Fibroblast of lung (primary cell): ENCODE measurements around the gene DNAJC9. TPM values are rescaled to one million over a fixed set of nuclear protein-coding genes. Genes with fewer than 3 reads are reported as not detected.

Experiments
- DNase-seq, 2 donors: peaks; one replicate each; pipeline versions ENCODE4 v3.0.0 to v3.0.0-alpha.2; 2010; ENCODE audit warnings: low read depth in 2 of 2
- H2AFZ ChIP-seq: 2 replicates; pipeline ENCODE4 v1.5.1; 2012; ENCODE audit warnings: low read length, control low read depth, inconsistent platforms
- H3K27ac ChIP-seq: 2 replicates; pipeline ENCODE4 v1.5.1; 2011; ENCODE audit warnings: low read length, control low read depth; ENCODE audit not compliant: insufficient read depth
- H3K27me3 ChIP-seq: 2 replicates; pipeline ENCODE4 v1.5.1; 2011; ENCODE audit warnings: mild to moderate bottlenecking, low read length; ENCODE audit not compliant: control insufficient read depth, insufficient read depth
- H3K36me3 ChIP-seq: 2 replicates; pipeline ENCODE4 v1.5.1; 2011; ENCODE audit warnings: low read length; ENCODE audit not compliant: control insufficient read depth, insufficient read depth
- H3K4me1 ChIP-seq: 2 replicates; pipeline ENCODE4 v1.5.1; 2011; ENCODE audit warnings: low read length; ENCODE audit not compliant: control insufficient read depth, insufficient read depth; ENCODE audit errors: extremely low read depth
- H3K4me2 ChIP-seq: 2 replicates; pipeline ENCODE4 v1.5.1; 2011; ENCODE audit warnings: low read length, control low read depth; ENCODE audit not compliant: insufficient read depth; ENCODE audit errors: extremely low read depth
- H3K4me3 ChIP-seq, 4 experiments: fragments of 200-600 bp in 1 of 4; sonication (generic) in 1 of 4; replicated peaks in 1 of 4; 2 replicates each; pipeline ENCODE4 v1.5.1; 2011 to 2016; ENCODE audit warnings: low read length in 4 of 4, low read depth in 3 of 4, mild to moderate bottlenecking in 3 of 4, control low read depth in 2 of 4, inconsistent platforms in 1 of 4, mixed read lengths in 1 of 4; ENCODE audit not compliant: insufficient read depth in 1 of 4; ENCODE audit errors: control extremely low read depth in 1 of 4
- H3K79me2 ChIP-seq: 2 replicates; pipeline ENCODE4 v1.5.1; 2012; ENCODE audit warnings: mild to moderate bottlenecking, low read length, inconsistent platforms; ENCODE audit not compliant: control insufficient read depth, insufficient read depth
- H3K9ac ChIP-seq: 2 replicates; pipeline ENCODE4 v1.5.1; 2011; ENCODE audit warnings: mild to moderate bottlenecking, low read length, control low read depth; ENCODE audit not compliant: insufficient read depth
- H3K9me3 ChIP-seq: 2 replicates; pipeline ENCODE4 v1.5.1; 2012; ENCODE audit warnings: low read depth, low read length; ENCODE audit not compliant: control insufficient read depth, insufficient read depth
- H4K20me1 ChIP-seq: 2 replicates; pipeline ENCODE4 v1.5.1; 2011; ENCODE audit warnings: low read length; ENCODE audit not compliant: control insufficient read depth, insufficient read depth; ENCODE audit errors: extremely low read depth
- CTCF ChIP-seq, 2 donors: IDR thresholded peaks in 1 of 2; conservative IDR thresholded peaks in 1 of 2; 1 replicate in 1 of 2; 2 replicates in 1 of 2; pipeline ENCODE4 v1.5.1; 2011 to 2012; ENCODE audit warnings: low read length in 2 of 2, control low read depth in 1 of 2, inconsistent platforms in 1 of 2, low read depth in 1 of 2, mild to moderate bottlenecking in 1 of 2
- EZH2 ChIP-seq: IDR thresholded peaks from 2 replicates; pipeline ENCODE4 v1.5.1; 2012; ENCODE audit warnings: low read length, control low read depth, mild to moderate bottlenecking; ENCODE audit errors: missing control alignments
- polyA plus RNA-seq, 2 donors: library from polyadenylated mRNA; depleted of rRNA in 1 of 2; stranded (reverse) in 1 of 2; unstranded in 1 of 2; fragments of >200 nt; gene quantifications; 2 replicates each; pipeline ENCODE4 v1.2.1, GENCODE V29; 2011 to 2012; ENCODE audit warnings: missing spikeins in 1 of 2
- total RNA-seq: library from RNA; depleted of rRNA; stranded (reverse); fragments of >200 nt; gene quantifications from 2 replicates; pipeline ENCODE4 v1.2.1, GENCODE V29; 2014

Gene DNAJC9
- total and polyA plus RNA-seq, 2 donors (not counting 1 experiment from before 2014, with no cell fraction given): 14.5 to 16.3 TPM

GRCh38 chr10:73263693-73264347 lies 16.8 kb upstream of the DNAJC9 start:
- H3K27me3 ChIP-seq: no peaks in the 10 kb centered on the region
- H3K9ac ChIP-seq: no peak overlapping the region
- H3K4me2 ChIP-seq: no peak overlapping the region
- peak; percentile 19 to 56 for DNase-seq
- H3K36me3 ChIP-seq: no peaks in the 10 kb centered on the region
- no peak overlapping the region for H3K4me3 ChIP-seq
- no peak for TF ChIP-seq EZH2
- TF ChIP-seq CTCF (conservative IDR thresholded peaks at IDR 0.05 in 1 of 2, IDR thresholded peaks at IDR 0.05 in 1 of 2; ENCODE audit: low read depth in 1 of 2, low read length in 2 of 2): peak; percentile 48 to 60
- H2AFZ ChIP-seq: no peak overlapping the region
- H3K4me1 ChIP-seq: no peaks in the 10 kb centered on the region
- no peaks in the 10 kb centered on the region for H3K79me2 ChIP-seq
- H3K27ac ChIP-seq: no peak overlapping the region
- no peaks in the 10 kb centered on the region for H3K9me3 ChIP-seq
- H4K20me1 ChIP-seq: no peaks in the 10 kb centered on the region

GRCh38 chr10:73262880-73263555 lies 16.0 kb upstream of the DNAJC9 start:
- no peak overlapping the region for H3K4me3 ChIP-seq
- no peaks in the 10 kb centered on the region for H3K79me2 ChIP-seq
- no peaks in the 10 kb centered on the region for H3K9me3 ChIP-seq
- no peaks in the 10 kb centered on the region for H3K4me1 ChIP-seq
- DNase-seq: no peak
- H3K4me2 ChIP-seq: no peak overlapping the region
- no peaks in the 10 kb centered on the region for H3K27me3 ChIP-seq
- no peaks in the 10 kb centered on the region for H3K36me3 ChIP-seq
- H3K9ac ChIP-seq: no peak overlapping the region
- H3K27ac ChIP-seq: no peak overlapping the region
- TF ChIP-seq EZH2 (no peak), CTCF (conservative IDR thresholded peaks at IDR 0.05 in 1 of 2, IDR thresholded peaks at IDR 0.05 in 1 of 2; ENCODE audit: low read depth in 1 of 2, low read length in 2 of 2) (no peak)
- H4K20me1 ChIP-seq: no peaks in the 10 kb centered on the region
- H2AFZ ChIP-seq: no peak overlapping the region

GRCh38 chr10:73262105-73262730 lies 15.2 kb upstream of the DNAJC9 start:
- no peaks in the 10 kb centered on the region for H3K79me2 ChIP-seq
- no peak for TF ChIP-seq EZH2
- TF ChIP-seq CTCF (conservative IDR thresholded peaks at IDR 0.05 in 1 of 2, IDR thresholded peaks at IDR 0.05 in 1 of 2; ENCODE audit: low read depth in 1 of 2, low read length in 2 of 2): no peak
- H3K27me3 ChIP-seq: no peaks in the 10 kb centered on the region
- no peaks in the 10 kb centered on the region for H3K4me1 ChIP-seq
- peak; percentile 86 to 91 for DNase-seq
- H3K4me3 ChIP-seq: no peak overlapping the region
- no peak overlapping the region for H3K9ac ChIP-seq
- H2AFZ ChIP-seq: no peak overlapping the region
- H3K36me3 ChIP-seq: no peaks in the 10 kb centered on the region
- H4K20me1 ChIP-seq: no peaks in the 10 kb centered on the region
- no peak overlapping the region for H3K27ac ChIP-seq
- no peaks in the 10 kb centered on the region for H3K9me3 ChIP-seq
- H3K4me2 ChIP-seq: no peak overlapping the region
